Endodermal cell (in vitro differentiated cells): ENCODE results near the gene TTC31. TPM values are rescaled to one million over a fixed set of nuclear protein-coding genes. Genes with fewer than 3 reads are reported as not detected.
A peak's percentile ranks its signal among the peaks of the same experiment; 100 is the strongest.

Source experiments
- DNase-seq: peaks from one replicate; pipeline ENCODE4 v3.0.0-alpha.2; 2017
- H3K27ac ChIP-seq: 2 replicates; pipeline ENCODE4 v1.5.1; 2013; ENCODE audit warnings: mild to moderate bottlenecking, low read depth, low read length, moderate library complexity
- H3K27me3 ChIP-seq: 2 replicates; pipeline ENCODE4 v1.6.1; 2013; ENCODE audit warnings: mild to moderate bottlenecking, low read length, moderate library complexity; ENCODE audit not compliant: insufficient read depth, control insufficient read depth, poor library complexity, severe bottlenecking
- H3K36me3 ChIP-seq: 2 replicates; pipeline ENCODE4 v1.7.0; 2013; ENCODE audit warnings: mild to moderate bottlenecking, low read length, moderate library complexity; ENCODE audit not compliant: control insufficient read depth, insufficient read depth
- H3K4me1 ChIP-seq: one replicate; pipeline ENCODE4 v1.7.0; 2013; ENCODE audit warnings: low read length; ENCODE audit not compliant: control insufficient read depth, insufficient read depth
- H3K4me3 ChIP-seq: 2 replicates; pipeline ENCODE4 v1.5.1; 2013; ENCODE audit warnings: mild to moderate bottlenecking, low read length, moderate library complexity
- H3K9ac ChIP-seq: 2 replicates; pipeline ENCODE4 v1.6.1; 2013; ENCODE audit warnings: mild to moderate bottlenecking, low read length, moderate library complexity; ENCODE audit not compliant: poor library complexity, severe bottlenecking; ENCODE audit errors: extremely low read depth
- H3K9me3 ChIP-seq: 2 replicates; pipeline ENCODE4 v1.6.1; 2013; ENCODE audit warnings: mild to moderate bottlenecking, low read length, moderate library complexity; ENCODE audit not compliant: control insufficient read depth
- H3K27ac Mint-ChIP-seq: 2 replicates; pipeline ENCODE4 v1.8.0; 2020; ENCODE audit warnings: mixed read lengths
- H3K27me3 Mint-ChIP-seq: 2 replicates; pipeline ENCODE4 v1.8.0; 2021; ENCODE audit warnings: mild to moderate bottlenecking, mixed read lengths; ENCODE audit not compliant: insufficient read depth
- H3K36me3 Mint-ChIP-seq: 2 replicates; pipeline ENCODE4 v1.8.0; 2020; ENCODE audit warnings: low read depth, mixed read lengths
- H3K4me1 Mint-ChIP-seq: 2 replicates; pipeline ENCODE4 v1.8.0; 2020; ENCODE audit warnings: mixed read lengths
- H3K4me3 Mint-ChIP-seq: 2 replicates; pipeline ENCODE4 v1.8.0; 2020; ENCODE audit warnings: mild to moderate bottlenecking, moderate library complexity, mixed read lengths
- H3K9me3 Mint-ChIP-seq: 2 replicates; pipeline ENCODE4 v1.8.0; 2020; ENCODE audit warnings: mild to moderate bottlenecking, mixed read lengths
- CTCF ChIP-seq: fragments of 200-600 bp; sonication (generic); conservative IDR thresholded peaks from 2 replicates; pipeline ENCODE4 v1.5.0; 2021; ENCODE audit warnings: antibody characterized with exemption, mild to moderate bottlenecking
- WGBS, 2 experiments: methylation state at CpG; one replicate each; pipeline versions ENCODE4 v1.1.5 to v1.1.7; 2013; ENCODE audit warnings: missing lambda C conversion rate in 2 of 2, mixed read lengths in 1 of 2; ENCODE audit not compliant: insufficient coverage in 1 of 2, insufficient read length in 1 of 2; 5-methylcytosine and 5-hydroxymethylcytosine counted together
- total RNA-seq, 2 donors: library from RNA; stranded (reverse); fragmentation: NEBNext Ultra II Directional in 1 of 2; extraction: Animal tissue kit (Norgen Biotek cat#: 25700) in 1 of 2; gene quantifications; 2 replicates in 1 of 2; 3 replicates in 1 of 2; pipeline ENCODE4 v1.2.1, GENCODE V29; 2021

Gene TTC31
- total RNA-seq, 2 donors from 2014 or later = 31.5 to 32.4 TPM

GRCh38 chr2:74461187-74462053 lies 21.5 kb upstream of the TTC31 start:
- peaks cover 27% of the 10 kb centered on the region for H3K36me3 Mint-ChIP-seq
- Histone ChIP-seq H3K9ac (no peak overlapping the region), H3K36me3 (peaks cover 28% of the 10 kb centered on the region), H3K4me3 (no peak overlapping the region), H3K4me1 (no peaks in the 10 kb centered on the region), H3K27me3 (no peaks in the 10 kb centered on the region), H3K9me3 (no peaks in the 10 kb centered on the region), H3K27ac (no peak overlapping the region)
- TF ChIP-seq CTCF = peak; percentile 67
- peak overlapping the region; percentile 35 for H3K27ac Mint-ChIP-seq
- H3K4me3 Mint-ChIP-seq = no peak overlapping the region
- peak; percentile 86 for DNase-seq
- WGBS, 2 experiments = 92 to 96% methylated on average over 25 to 27 of the region's 27 CpGs
- no peaks in the 10 kb centered on the region for H3K27me3 Mint-ChIP-seq
- H3K4me1 Mint-ChIP-seq = peaks cover 19% of the 10 kb centered on the region
- H3K9me3 Mint-ChIP-seq = no peaks in the 10 kb centered on the region

GRCh38 chr2:74462054-74462785 lies 20.7 kb upstream of the TTC31 start:
- Histone ChIP-seq H3K36me3 (peaks cover 28% of the 10 kb centered on the region), H3K9me3 (no peaks in the 10 kb centered on the region), H3K4me1 (no peaks in the 10 kb centered on the region), H3K9ac (no peak overlapping the region), H3K27ac (no peak overlapping the region), H3K27me3 (no peaks in the 10 kb centered on the region), H3K4me3 (no peak overlapping the region)
- H3K4me1 Mint-ChIP-seq = peaks cover 11% of the 10 kb centered on the region
- no peak for DNase-seq
- H3K9me3 Mint-ChIP-seq = no peaks in the 10 kb centered on the region
- TF ChIP-seq CTCF = no peak
- peaks cover 27% of the 10 kb centered on the region for H3K36me3 Mint-ChIP-seq
- H3K4me3 Mint-ChIP-seq = no peak overlapping the region
- no peaks in the 10 kb centered on the region for H3K27me3 Mint-ChIP-seq
- H3K27ac Mint-ChIP-seq = no peak overlapping the region
- WGBS, 2 experiments = 94 to 96% methylated on average over 13 to 20 of the region's 20 CpGs

GRCh38 chr2:74462786-74463105 lies 20.1 kb upstream of the TTC31 start:
- Mint-ChIP-seq H3K9me3 (no peaks in the 10 kb centered on the region), H3K36me3 (peaks cover 27% of the 10 kb centered on the region), H3K27me3 (no peaks in the 10 kb centered on the region), H3K27ac (no peak overlapping the region), H3K4me1 (peaks cover 10% of the 10 kb centered on the region), H3K4me3 (peak overlapping the region; percentile 93)
- DNase-seq = no peak
- Histone ChIP-seq H3K4me1 (no peaks in the 10 kb centered on the region), H3K4me3 (no peak overlapping the region), H3K27ac (no peak overlapping the region), H3K9ac (no peak overlapping the region), H3K36me3 (peaks cover 28% of the 10 kb centered on the region), H3K27me3 (no peaks in the 10 kb centered on the region), H3K9me3 (no peaks in the 10 kb centered on the region)
- TF ChIP-seq CTCF = no peak
- 93% methylated on average over 4 of the region's 4 CpGs; no CpG with 5 or more reads in 1 of the 2 experiments for WGBS, 2 experiments
